Stimulated activated naive CD8-positive, alpha-beta T cell treated with anti-CD3 and anti-CD28 coated beads, Interleukin-15, amount 100 ng/mL, for 72 hours (primary cell): ENCODE measurements around the gene USF2.

ENCODE experiments used
- ATAC-seq: fragments of 150-1000 bp; cut with Tn5 transposase; 2 replicates; pipeline ENCODE4 v1.10.0; 2021; ENCODE audit warnings: mild to moderate bottlenecking, moderate library complexity
- DNase-seq, 2 donors: peaks; one replicate each; pipeline ENCODE4 v3.0.0; 2021 to 2022
- H3K27ac Mint-ChIP-seq, 2 donors: one replicate each; pipeline ENCODE4 v1.8.0; 2022; ENCODE audit warnings: mild to moderate bottlenecking in 2 of 2, mixed read lengths in 2 of 2, moderate library complexity in 2 of 2
- H3K27me3 Mint-ChIP-seq: one replicate; pipeline ENCODE4 v1.8.0; 2022; ENCODE audit warnings: mixed read lengths
- H3K4me1 Mint-ChIP-seq: one replicate; pipeline ENCODE4 v1.8.0; 2022; ENCODE audit warnings: mild to moderate bottlenecking, mixed read lengths
- H3K4me3 Mint-ChIP-seq, 2 donors: one replicate each; pipeline ENCODE4 v1.8.0; 2022; ENCODE audit warnings: mild to moderate bottlenecking in 2 of 2, mixed read lengths in 2 of 2, moderate library complexity in 1 of 2
- H3K9me3 Mint-ChIP-seq, 2 donors: one replicate each; pipeline ENCODE4 v1.8.0; 2022; ENCODE audit warnings: mixed read lengths in 2 of 2

USF2 gene

DNA sequence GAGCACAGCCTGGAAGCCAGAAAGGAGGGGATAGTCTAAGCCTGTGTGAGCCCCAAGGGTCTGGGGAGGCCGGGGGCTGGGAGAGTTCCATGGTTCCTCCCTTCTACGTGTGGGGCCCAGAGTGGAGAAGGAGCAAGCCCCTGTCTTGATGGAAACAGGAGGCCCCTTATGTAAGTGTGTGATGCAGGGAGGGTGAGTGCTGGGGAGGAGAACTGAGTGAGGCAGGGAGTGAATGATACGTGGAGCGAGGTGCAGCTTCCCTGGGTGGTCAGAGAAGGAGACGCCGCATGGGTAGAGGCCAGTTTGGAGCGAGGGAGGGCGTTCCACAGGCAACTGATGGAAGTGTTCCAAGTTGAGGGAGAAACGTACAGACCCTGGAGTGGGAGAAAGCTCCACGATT, 39.2 kb downstream of the USF2 start:
- H3K27ac Mint-ChIP-seq = peak overlapping the region in 1 of 2 donors; percentile 1
- no peak for ATAC-seq
- no peak for DNase-seq
- peaks cover 12% of the 10 kb centered on the region for H3K4me1 Mint-ChIP-seq
- H3K9me3 Mint-ChIP-seq = no peaks in the 10 kb centered on the region
- peaks cover 32% of the 10 kb centered on the region for H3K27me3 Mint-ChIP-seq
- H3K4me3 Mint-ChIP-seq = no peak overlapping the region

GRCh38 chr19:35308910-35309309, 40.1 kb downstream of the USF2 start:
- Mint-ChIP-seq H3K27ac (no peak overlapping the region), H3K4me3 (no peak overlapping the region), H3K9me3 (no peaks in the 10 kb centered on the region), H3K27me3 (peaks cover 32% of the 10 kb centered on the region), H3K4me1 (peaks cover 12% of the 10 kb centered on the region)
- no peak for ATAC-seq
- no peak for DNase-seq

DNA sequence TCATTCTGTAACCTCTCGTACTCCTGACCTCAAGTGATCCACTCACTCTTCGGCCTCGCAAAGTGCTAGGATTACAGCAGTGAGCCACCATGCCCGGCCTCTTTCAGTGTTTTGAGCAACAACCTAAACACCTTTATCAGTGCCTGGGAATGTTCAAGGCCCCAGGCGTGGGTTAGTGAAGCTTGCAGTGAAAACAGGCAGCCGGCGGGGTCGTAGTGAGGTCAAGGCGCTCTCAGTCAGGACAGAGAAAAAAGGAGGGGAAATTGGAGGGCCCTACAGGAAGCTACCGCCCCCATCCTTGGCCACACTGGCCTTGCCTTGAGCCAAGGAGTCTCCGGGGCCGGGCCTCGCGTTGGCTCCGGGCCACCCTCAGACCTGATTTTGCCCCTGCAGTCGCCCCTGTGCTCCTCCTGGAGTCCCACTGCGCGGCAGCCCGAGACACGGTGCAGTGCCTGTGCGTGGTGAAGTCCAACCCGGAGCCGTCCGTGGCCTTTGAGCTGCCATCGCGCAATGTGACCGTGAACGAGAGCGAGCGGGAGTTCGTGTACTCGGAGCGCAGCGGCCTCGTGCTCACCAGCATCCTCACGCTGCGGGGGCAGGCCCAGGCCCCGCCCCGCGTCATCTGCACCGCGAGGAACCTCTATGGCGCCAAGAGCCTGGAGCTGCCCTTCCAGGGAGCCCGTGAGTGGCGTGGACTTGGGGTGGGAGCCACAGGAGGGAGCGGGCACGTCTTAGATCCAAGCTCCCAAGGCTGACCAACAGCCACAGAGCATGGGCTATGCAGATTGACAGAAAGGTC, 40.9 kb downstream of the USF2 start:
- DNase-seq = no peak
- Mint-ChIP-seq H3K27ac (no peak overlapping the region), H3K9me3 (no peaks in the 10 kb centered on the region), H3K27me3 (peaks cover 31% of the 10 kb centered on the region), H3K4me3 (no peak overlapping the region), H3K4me1 (peaks cover 12% of the 10 kb centered on the region)
- no peak for ATAC-seq

- Mint-ChIP-seq H3K4me1 (peaks cover 12% of the 10 kb centered on the region), H3K27ac (peak overlapping the region; percentile 14 to 48), H3K9me3 (no peaks in the 10 kb centered on the region), H3K27me3 (peaks cover 25% of the 10 kb centered on the region), H3K4me3 (no peak overlapping the region)
- DNase-seq (no peak), ATAC-seq (peak; percentile 50)
These were observed 41.6 kb downstream of the USF2 start for GRCh38 chr19:35310331-35310730.

DNA sequence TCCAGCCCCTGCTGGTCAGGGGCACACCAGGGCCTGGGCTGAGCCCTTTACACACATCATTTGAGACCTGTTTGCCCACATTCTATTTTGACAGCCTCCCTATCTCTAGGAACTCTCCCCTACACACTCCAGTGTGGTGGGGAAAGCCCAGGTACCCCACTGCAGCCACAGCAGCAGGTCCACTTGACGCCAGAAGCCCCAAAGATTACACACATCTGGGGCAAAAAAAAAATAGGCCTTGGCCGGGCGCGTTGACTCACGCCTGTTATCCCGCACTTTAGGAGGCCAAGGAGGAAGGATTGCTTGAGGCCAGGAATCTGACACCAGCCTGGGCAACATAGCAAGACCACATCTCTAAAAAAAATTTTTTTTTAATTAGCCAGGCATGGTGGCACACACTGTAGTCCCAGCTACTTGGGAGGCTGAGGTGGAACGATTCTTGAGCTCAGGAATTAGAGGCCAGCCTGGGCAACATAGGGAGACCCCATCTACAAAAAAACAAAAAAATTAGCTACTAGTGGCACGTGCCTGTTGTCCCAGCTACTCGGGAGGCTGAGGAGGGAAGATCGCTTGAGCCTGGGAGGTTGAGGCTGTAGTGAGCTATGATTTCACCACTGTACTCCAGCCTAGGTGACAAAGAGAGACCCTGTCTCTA, 42.2 kb downstream of the USF2 start:
- no peak overlapping the region for H3K4me3 Mint-ChIP-seq

DNA sequence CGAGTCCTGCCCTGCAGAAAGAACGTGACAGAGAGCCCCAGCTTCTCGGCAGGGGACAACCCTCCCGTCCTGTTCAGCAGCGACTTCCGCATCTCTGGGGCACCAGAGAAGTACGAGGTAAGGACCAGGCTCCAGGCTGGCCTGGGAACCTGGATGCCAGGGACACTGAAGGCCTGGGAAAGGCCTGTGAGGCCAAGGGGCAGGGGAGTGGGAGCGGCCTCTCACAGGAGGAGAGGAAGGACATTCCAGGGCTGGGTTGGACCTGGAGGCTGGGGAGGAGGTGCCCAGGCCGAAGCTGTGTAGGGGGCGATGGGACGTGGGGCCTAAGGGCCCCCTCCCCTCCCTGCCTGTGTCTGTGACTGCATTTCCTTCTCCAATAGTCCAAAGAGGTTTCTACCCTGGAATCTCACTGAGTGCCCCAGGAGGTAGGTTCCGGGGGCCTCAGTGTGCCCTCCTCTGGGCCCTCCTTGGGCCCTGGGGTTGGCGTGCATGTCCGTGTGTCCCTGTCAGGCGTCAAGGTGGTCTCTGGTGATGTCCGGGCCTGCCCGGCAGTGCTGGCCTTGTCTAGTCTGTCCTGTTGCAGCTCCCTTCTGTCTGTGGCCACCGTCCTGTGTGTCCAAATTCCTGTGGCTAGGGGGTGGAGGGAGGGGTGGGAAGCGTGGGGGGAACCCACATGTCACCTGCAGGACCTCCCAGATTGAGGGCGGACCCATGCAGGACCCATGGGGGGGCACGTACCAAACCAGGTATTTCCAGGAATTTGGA, 43.3 kb downstream of the USF2 start:
- H3K4me1 Mint-ChIP-seq = peaks cover 6% of the 10 kb centered on the region

More for the DNA sequence above, 42.2 kb downstream of the USF2 start:
- DNase-seq (no peak), ATAC-seq (peak; percentile 15)
- peaks cover 12% of the 10 kb centered on the region for H3K4me1 Mint-ChIP-seq
- peaks cover 25% of the 10 kb centered on the region for H3K27me3 Mint-ChIP-seq
- H3K9me3 Mint-ChIP-seq = no peaks in the 10 kb centered on the region
- H3K27ac Mint-ChIP-seq = peak overlapping the region in 1 of 2 donors; percentile 42

DNA sequence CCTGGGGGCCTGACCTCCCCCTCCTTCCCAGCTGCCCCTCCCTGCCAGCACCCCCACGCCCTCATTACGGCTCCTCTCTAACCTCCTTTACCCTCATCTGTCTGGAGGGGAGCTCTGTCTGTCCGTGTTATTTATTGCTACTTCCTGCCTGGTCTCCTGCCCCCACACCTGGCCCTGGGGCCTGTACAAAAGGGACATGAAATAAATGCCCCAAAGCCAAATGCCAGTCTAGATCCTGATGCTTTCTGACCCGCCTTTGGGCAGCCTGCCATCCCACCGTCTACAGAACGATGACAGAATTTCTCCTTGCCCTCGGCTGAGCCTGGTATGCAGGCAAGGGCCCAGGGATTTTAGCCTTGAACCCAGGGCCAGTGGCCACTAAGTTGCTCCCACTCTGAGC, 44.8 kb downstream of the USF2 start:
- DNase-seq (no peak), ATAC-seq (no peak)
- H3K27me3 Mint-ChIP-seq = peaks cover 17% of the 10 kb centered on the region
- H3K9me3 Mint-ChIP-seq = no peaks in the 10 kb centered on the region
- no peak overlapping the region for H3K4me3 Mint-ChIP-seq
- H3K4me1 Mint-ChIP-seq = peaks cover 10% of the 10 kb centered on the region
- H3K27ac Mint-ChIP-seq = no peak overlapping the region

More for the DNA sequence above, 43.3 kb downstream of the USF2 start:
- H3K27ac Mint-ChIP-seq = no peak overlapping the region
- peaks cover 25% of the 10 kb centered on the region for H3K27me3 Mint-ChIP-seq
- ATAC-seq = no peak
- no peak overlapping the region for H3K4me3 Mint-ChIP-seq
- DNase-seq = no peak
- no peaks in the 10 kb centered on the region for H3K9me3 Mint-ChIP-seq

- no peak overlapping the region for H3K4me3 Mint-ChIP-seq
- peaks cover 14% of the 10 kb centered on the region for H3K4me1 Mint-ChIP-seq
- no peaks in the 10 kb centered on the region for H3K9me3 Mint-ChIP-seq
- H3K27ac Mint-ChIP-seq = no peak overlapping the region
- DNase-seq = no peak
- peaks cover 17% of the 10 kb centered on the region for H3K27me3 Mint-ChIP-seq
- ATAC-seq = no peak
These were observed 45.3 kb downstream of the USF2 start for GRCh38 chr19:35314031-35314430.

- Mint-ChIP-seq H3K27ac (no peak overlapping the region), H3K4me1 (peaks cover 18% of the 10 kb centered on the region), H3K4me3 (no peak overlapping the region), H3K27me3 (peaks cover 12% of the 10 kb centered on the region), H3K9me3 (no peaks in the 10 kb centered on the region)
- DNase-seq (no peak), ATAC-seq (no peak)
These were observed 46.2 kb downstream of the USF2 start for GRCh38 chr19:35314858-35315470.

DNA sequence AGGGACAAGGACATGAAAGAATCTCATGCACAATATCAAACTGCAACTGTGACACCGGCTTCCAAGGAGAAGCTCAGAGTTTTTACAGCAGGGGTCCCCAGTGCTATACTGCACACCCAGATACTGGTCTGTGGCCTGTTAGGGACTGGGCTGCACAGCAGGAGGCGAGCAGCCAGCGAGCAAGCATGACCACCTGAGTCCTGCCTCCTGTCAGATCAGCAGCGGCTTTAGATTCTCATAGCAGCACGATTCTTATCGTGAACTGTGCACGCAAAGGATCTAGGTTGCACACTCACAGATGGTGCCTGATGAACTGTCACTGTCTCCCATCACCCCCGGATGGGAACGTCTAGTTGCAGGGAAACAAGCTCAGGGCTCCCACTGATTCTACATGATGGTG, 47.1 kb downstream of the USF2 start:
- peaks cover 21% of the 10 kb centered on the region for H3K27me3 Mint-ChIP-seq
- H3K4me1 Mint-ChIP-seq = peaks cover 11% of the 10 kb centered on the region
- no peaks in the 10 kb centered on the region for H3K9me3 Mint-ChIP-seq
- H3K27ac Mint-ChIP-seq = no peak overlapping the region
- DNase-seq (no peak), ATAC-seq (no peak)
- H3K4me3 Mint-ChIP-seq = no peak overlapping the region

- peaks cover 21% of the 10 kb centered on the region for H3K27me3 Mint-ChIP-seq
- no peak for ATAC-seq
- H3K4me3 Mint-ChIP-seq = no peak overlapping the region
- H3K27ac Mint-ChIP-seq = peak overlapping the region in 1 of 2 donors; percentile 40
- H3K9me3 Mint-ChIP-seq = no peaks in the 10 kb centered on the region
- DNase-seq = no peak
- peaks cover 11% of the 10 kb centered on the region for H3K4me1 Mint-ChIP-seq
These were observed 47.8 kb downstream of the USF2 start for GRCh38 chr19:35316560-35316959.

- no peak for DNase-seq
- Mint-ChIP-seq H3K4me3 (no peak overlapping the region), H3K27me3 (peaks cover 27% of the 10 kb centered on the region), H3K9me3 (peaks cover 4 to 8% of the 10 kb centered on the region in 2 donors), H3K4me1 (peaks cover 11% of the 10 kb centered on the region), H3K27ac (no peak overlapping the region)
- no peak for ATAC-seq
These were observed 48.8 kb downstream of the USF2 start for GRCh38 chr19:35317464-35318043.

DNA sequence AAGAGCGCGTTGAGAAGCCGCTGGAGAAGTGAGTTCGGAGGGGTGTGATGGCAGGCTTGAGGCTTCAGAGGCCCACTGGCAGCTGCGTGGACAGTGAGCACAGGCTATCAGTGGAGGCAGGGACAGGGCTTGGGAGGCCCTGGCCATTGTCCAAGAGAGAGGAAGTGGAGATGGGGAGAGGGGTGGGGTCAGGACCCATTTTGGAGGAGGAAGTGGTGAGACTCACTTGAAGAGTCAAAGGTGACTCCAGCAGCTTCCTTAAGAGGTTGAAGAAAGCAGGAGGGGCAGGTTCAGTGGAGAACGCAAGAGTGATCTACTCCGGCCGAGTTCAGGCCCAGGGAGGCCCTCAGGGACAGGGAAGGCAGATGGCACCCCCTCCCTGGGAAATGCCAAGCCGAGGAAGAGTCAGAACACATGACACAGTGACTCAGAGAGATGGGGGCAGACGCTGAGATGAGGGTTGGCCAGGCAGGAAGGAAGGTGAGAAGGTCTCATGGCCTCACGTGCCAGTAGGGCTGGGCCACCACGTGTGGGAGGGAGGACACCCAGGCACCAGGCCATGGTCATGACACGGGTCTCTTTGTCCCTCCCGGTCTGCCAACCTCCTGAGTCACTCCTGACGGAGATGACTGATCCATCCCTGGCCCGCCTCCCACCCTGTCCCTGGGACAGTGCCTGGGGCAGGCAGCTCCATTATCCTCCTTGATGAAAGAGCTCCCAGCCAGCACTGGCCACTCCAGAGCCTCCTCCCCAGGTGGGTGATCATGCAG, 50.1 kb downstream of the USF2 start:
- peak overlapping the region; percentile 28 to 60 for H3K27ac Mint-ChIP-seq
- H3K4me3 Mint-ChIP-seq = peak overlapping the region in 1 of 2 donors; percentile 5
- H3K9me3 Mint-ChIP-seq = peaks cover 4 to 8% of the 10 kb centered on the region in 2 donors
- DNase-seq = no peak
- peaks cover 11% of the 10 kb centered on the region for H3K4me1 Mint-ChIP-seq
- peak; percentile 43 for ATAC-seq
- H3K27me3 Mint-ChIP-seq = peaks cover 27% of the 10 kb centered on the region

- Mint-ChIP-seq H3K4me3 (no peak overlapping the region), H3K27ac (peak overlapping the region in 1 of 2 donors; percentile 82), H3K27me3 (peaks cover 27% of the 10 kb centered on the region), H3K4me1 (peaks cover 11% of the 10 kb centered on the region), H3K9me3 (peaks cover 4 to 8% of the 10 kb centered on the region in 2 donors)
- no peak for DNase-seq
- peak; percentile 46 for ATAC-seq
These were observed 51.4 kb downstream of the USF2 start for GRCh38 chr19:35320065-35320713.
